Measurements from ENCODE around the gene SLX4IP. TPM values are rescaled to one million over a fixed set of nuclear protein-coding genes. Genes with fewer than 3 reads are reported as not detected.

The SLX4IP gene
- total and polyA plus RNA-seq, 2 of the 13 experiments (the other 11 are each of a cell fraction or from before 2014, with no cell fraction given), result 3.6 to 7.3 TPM

GRCh38 chr20:10433623-10434466 lies 1.3 kb upstream of the SLX4IP start, which contains the start of gene MKKS (continued):
- TF ChIP-seq SOX6 (IDR thresholded peaks at IDR 0.05), result no peak
- TF ChIP-seq SOX6 (CRISPR knock-in tag; IDR thresholded peaks at IDR 0.05), result peak; percentile 69; the same call in 1 of the 2 replicates
- TF ChIP-seq GLMP (CRISPR knock-in tag; IDR thresholded peaks at IDR 0.05; ENCODE audit: borderline replicate concordance), result no peak
- peak; percentile 89; the same call in 1 of the 2 replicates for TF ChIP-seq ZNF142 (CRISPR knock-in tag; IDR thresholded peaks at IDR 0.05)
- peak; percentile 97 for TF ChIP-seq BATF2 (CRISPR knock-in tag; IDR thresholded peaks at IDR 0.05)
- peak; percentile 38; the same call in 1 of the 2 replicates for TF ChIP-seq ZBTB26 (CRISPR knock-in tag; IDR thresholded peaks at IDR 0.05; ENCODE audit: borderline replicate concordance)
- TF ChIP-seq ZNF329 (CRISPR knock-in tag; IDR thresholded peaks at IDR 0.05; ENCODE audit: low read depth), result peak; percentile 75
- TF ChIP-seq ZEB1 (IDR thresholded peaks at IDR 0.05; ENCODE audit: insufficient replicate concordance, low read depth), result peak; percentile 85
- peak; percentile 94 for TF ChIP-seq NKX3-1 (CRISPR knock-in tag; IDR thresholded peaks at IDR 0.05)
- TF ChIP-seq RARA (CRISPR knock-in tag; IDR thresholded peaks at IDR 0.05), result peak; percentile 42
- TF ChIP-seq ZNF580 (CRISPR knock-in tag; IDR thresholded peaks at IDR 0.05; ENCODE audit: borderline replicate concordance, low read depth), result peak; percentile 93; the same call in 1 of the 2 replicates
- peak in 1 of 2 experiments; percentile 48; a peak in 3 of 4 replicates for TF ChIP-seq NR2F1 (CRISPR knock-in tag; IDR thresholded peaks at IDR 0.05)
- peak; percentile 94; the same call in 1 of the 2 replicates for TF ChIP-seq ZBTB46 (CRISPR knock-in tag; IDR thresholded peaks at IDR 0.05; ENCODE audit: borderline replicate concordance)
